Measurements from ENCODE around the gene FBXO21.
"Not testable (repeated sequence)": the region's sequence is repeated elsewhere in the genome, so short reads cannot be mapped to it uniquely, and the experiment has no call there.

Gene FBXO21

GRCh38 chr12:117114784-117115183 is 75.5 kb downstream of the FBXO21 start:
- no peaks in the 10 kb centered on the region for H3K36me3 ChIP-seq (ENCODE audit: control insufficient read depth, insufficient read depth, low read length)
- H3K9me3 ChIP-seq (ENCODE audit: control insufficient read depth, low read length), result no peaks in the 10 kb centered on the region
- H3K27ac ChIP-seq (ENCODE audit: insufficient read depth, low read length, poor library complexity, severe bottlenecking), result no peak overlapping the region
- H3K4me3 ChIP-seq (ENCODE audit: insufficient read depth, low read depth, low read length, poor library complexity, severe bottlenecking), result no peak overlapping the region
- DNase-seq, result no peak
- no peaks in the 10 kb centered on the region for H3K4me1 ChIP-seq (ENCODE audit: control insufficient read depth, insufficient read depth, low read length, poor library complexity, severe bottlenecking)
- no peaks in the 10 kb centered on the region for H3K27me3 ChIP-seq (replicated peaks; ENCODE audit: control insufficient read depth, insufficient read depth, low read length, poor library complexity, severe bottlenecking)

- Histone ChIP-seq H3K27me3 (replicated peaks; ENCODE audit: control insufficient read depth, insufficient read depth, low read length, poor library complexity, severe bottlenecking) (no peaks in the 10 kb centered on the region), H3K4me3 (ENCODE audit: insufficient read depth, low read depth, low read length, poor library complexity, severe bottlenecking) (no peak overlapping the region), H3K9me3 (ENCODE audit: control insufficient read depth, low read length) (no peaks in the 10 kb centered on the region), H3K4me1 (ENCODE audit: control insufficient read depth, insufficient read depth, low read length, poor library complexity, severe bottlenecking) (no peaks in the 10 kb centered on the region), H3K36me3 (ENCODE audit: control insufficient read depth, insufficient read depth, low read length) (no peaks in the 10 kb centered on the region), H3K27ac (ENCODE audit: insufficient read depth, low read length, poor library complexity, severe bottlenecking) (no peak overlapping the region)
- DNase-seq, result no peak
Measured at GRCh38 chr12:117113231-117113630, 77.0 kb downstream of the FBXO21 start.

GRCh38 chr12:117111821-117112595 is 78.3 kb downstream of the FBXO21 start:
- H3K36me3 ChIP-seq (ENCODE audit: control insufficient read depth, insufficient read depth, low read length), result no peaks in the 10 kb centered on the region
- no peak overlapping the region for H3K27ac ChIP-seq (ENCODE audit: insufficient read depth, low read length, poor library complexity, severe bottlenecking)
- H3K4me3 ChIP-seq (ENCODE audit: insufficient read depth, low read depth, low read length, poor library complexity, severe bottlenecking), result no peak overlapping the region
- H3K27me3 ChIP-seq (replicated peaks; ENCODE audit: control insufficient read depth, insufficient read depth, low read length, poor library complexity, severe bottlenecking), result no peaks in the 10 kb centered on the region
- no peaks in the 10 kb centered on the region for H3K4me1 ChIP-seq (ENCODE audit: control insufficient read depth, insufficient read depth, low read length, poor library complexity, severe bottlenecking)
- no peak for DNase-seq
- no peaks in the 10 kb centered on the region for H3K9me3 ChIP-seq (ENCODE audit: control insufficient read depth, low read length)

- H3K27me3 ChIP-seq (replicated peaks; ENCODE audit: control insufficient read depth, insufficient read depth, low read length, poor library complexity, severe bottlenecking), result no peaks in the 10 kb centered on the region
- H3K36me3 ChIP-seq (ENCODE audit: control insufficient read depth, insufficient read depth, low read length), result no peaks in the 10 kb centered on the region
- no peak overlapping the region for H3K27ac ChIP-seq (ENCODE audit: insufficient read depth, low read length, poor library complexity, severe bottlenecking)
- no peak for DNase-seq
- no peak overlapping the region for H3K4me3 ChIP-seq (ENCODE audit: insufficient read depth, low read depth, low read length, poor library complexity, severe bottlenecking)
- H3K9me3 ChIP-seq (ENCODE audit: control insufficient read depth, low read length), result no peaks in the 10 kb centered on the region
- H3K4me1 ChIP-seq (ENCODE audit: control insufficient read depth, insufficient read depth, low read length, poor library complexity, severe bottlenecking), result no peaks in the 10 kb centered on the region
Measured at GRCh38 chr12:117111386-117111785, 78.9 kb downstream of the FBXO21 start.

- DNase-seq, result no peak
- no peaks in the 10 kb centered on the region for H3K4me1 ChIP-seq (ENCODE audit: control insufficient read depth, insufficient read depth, low read length, poor library complexity, severe bottlenecking)
- H3K4me3 ChIP-seq (ENCODE audit: insufficient read depth, low read depth, low read length, poor library complexity, severe bottlenecking), result no peak overlapping the region
- H3K9me3 ChIP-seq (ENCODE audit: control insufficient read depth, low read length), result no peaks in the 10 kb centered on the region
- no peaks in the 10 kb centered on the region for H3K27me3 ChIP-seq (replicated peaks; ENCODE audit: control insufficient read depth, insufficient read depth, low read length, poor library complexity, severe bottlenecking)
- H3K36me3 ChIP-seq (ENCODE audit: control insufficient read depth, insufficient read depth, low read length), result no peaks in the 10 kb centered on the region
- no peak overlapping the region for H3K27ac ChIP-seq (ENCODE audit: insufficient read depth, low read length, poor library complexity, severe bottlenecking)
Measured at GRCh38 chr12:117109943-117110635, 80.2 kb downstream of the FBXO21 start.

GRCh38 chr12:117105902-117106301 is 84.4 kb downstream of the FBXO21 start:
- H3K9me3 ChIP-seq (ENCODE audit: control insufficient read depth, low read length), result no peaks in the 10 kb centered on the region
- DNase-seq, result peak; percentile 42 to 68 (median 43)
- no peaks in the 10 kb centered on the region for H3K27me3 ChIP-seq (replicated peaks; ENCODE audit: control insufficient read depth, insufficient read depth, low read length, poor library complexity, severe bottlenecking)
- H3K4me1 ChIP-seq (ENCODE audit: control insufficient read depth, insufficient read depth, low read length, poor library complexity, severe bottlenecking), result no peaks in the 10 kb centered on the region
- no peak overlapping the region for H3K27ac ChIP-seq (ENCODE audit: insufficient read depth, low read length, poor library complexity, severe bottlenecking)
- H3K36me3 ChIP-seq (ENCODE audit: control insufficient read depth, insufficient read depth, low read length), result no peaks in the 10 kb centered on the region
- H3K4me3 ChIP-seq (ENCODE audit: insufficient read depth, low read depth, low read length, poor library complexity, severe bottlenecking), result no peak overlapping the region

- H3K9me3 ChIP-seq (ENCODE audit: control insufficient read depth, low read length); H3K27ac ChIP-seq (ENCODE audit: insufficient read depth, low read length, poor library complexity, severe bottlenecking): not testable (repeated sequence)
Measured at GRCh38 chr12:117104003-117104402, 86.3 kb downstream of the FBXO21 start.

GRCh38 chr12:117102800-117103181 is 87.5 kb downstream of the FBXO21 start:
- Histone ChIP-seq H3K9me3 (ENCODE audit: control insufficient read depth, low read length) (no peaks in the 10 kb centered on the region), H3K36me3 (ENCODE audit: control insufficient read depth, insufficient read depth, low read length) (no peaks in the 10 kb centered on the region), H3K27me3 (replicated peaks; ENCODE audit: control insufficient read depth, insufficient read depth, low read length, poor library complexity, severe bottlenecking) (no peaks in the 10 kb centered on the region), H3K27ac (ENCODE audit: insufficient read depth, low read length, poor library complexity, severe bottlenecking) (no peak overlapping the region), H3K4me3 (ENCODE audit: insufficient read depth, low read depth, low read length, poor library complexity, severe bottlenecking) (no peak overlapping the region), H3K4me1 (ENCODE audit: control insufficient read depth, insufficient read depth, low read length, poor library complexity, severe bottlenecking) (peaks cover 5% of the 10 kb centered on the region)
- no peak for DNase-seq

More at GRCh38 chr12:117104003-117104402, 86.3 kb downstream of the FBXO21 start:
- not testable (repeated sequence) for H3K4me1 ChIP-seq (ENCODE audit: control insufficient read depth, insufficient read depth, low read length, poor library complexity, severe bottlenecking); H3K27me3 ChIP-seq (replicated peaks; ENCODE audit: control insufficient read depth, insufficient read depth, low read length, poor library complexity, severe bottlenecking); H3K36me3 ChIP-seq (ENCODE audit: control insufficient read depth, insufficient read depth, low read length); DNase-seq; H3K4me3 ChIP-seq (ENCODE audit: insufficient read depth, low read depth, low read length, poor library complexity, severe bottlenecking)

GRCh38 chr12:117101953-117102799 is 88.1 kb downstream of the FBXO21 start:
- Histone ChIP-seq H3K27ac (ENCODE audit: insufficient read depth, low read length, poor library complexity, severe bottlenecking) (no peak overlapping the region), H3K4me3 (ENCODE audit: insufficient read depth, low read depth, low read length, poor library complexity, severe bottlenecking) (no peak overlapping the region), H3K36me3 (ENCODE audit: control insufficient read depth, insufficient read depth, low read length) (no peaks in the 10 kb centered on the region), H3K4me1 (ENCODE audit: control insufficient read depth, insufficient read depth, low read length, poor library complexity, severe bottlenecking) (peaks cover 5% of the 10 kb centered on the region), H3K27me3 (replicated peaks; ENCODE audit: control insufficient read depth, insufficient read depth, low read length, poor library complexity, severe bottlenecking) (no peaks in the 10 kb centered on the region), H3K9me3 (ENCODE audit: control insufficient read depth, low read length) (no peaks in the 10 kb centered on the region)
- no peak for DNase-seq
